Measurements from ENCODE around the gene SLC22A17.

- no peak for TF ChIP-seq CTCF (conservative IDR thresholded peaks at IDR 0.05)
- TF ChIP-seq EZH2 (IDR thresholded peaks at IDR 0.05; ENCODE audit: low read depth): no peak
These were observed 32.6 kb upstream of the SLC22A17 start for GRCh38 chr14:23385244-23385641.
